ENCODE results near the gene L3MBTL1. TPM values are rescaled to one million over a fixed set of nuclear protein-coding genes. Genes with fewer than 3 reads are reported as not detected.

L3MBTL1 gene
- total and polyA plus RNA-seq, 2 of the 4 experiments (the other 2 are of a cell fraction) = 2.2 to 4.5 TPM

- H3K4me1 ChIP-seq (ENCODE audit: control insufficient read depth, insufficient read depth, low read length) = 0 out of 2 replicates have a peak, but pooled peaks cover 4% of the 10 kb centered on the region
- peak overlapping the region; percentile 91 for H2AK9ac ChIP-seq (replicated peaks; ENCODE audit: low read depth, low read length, poor library complexity)
- H2AK5ac ChIP-seq (ENCODE audit: low read depth, low read length) = no peak overlapping the region
- in situ Hi-C loops (cut with MboI; ENCODE audit: low sequenced_read_pairs) = no loop called here
- peak overlapping the region; percentile 96 for H2AFZ ChIP-seq (replicated peaks; ENCODE audit: low read length, poor library complexity)
- POLR2A ChIA-PET (ENCODE audit: unreplicated experiment) = interaction anchor here (0.9 kb wide), 1 partner anchor 11 kb away, joined by 3 read pairs; no protein-coding TSS in a partner anchor
- H4K20me1 ChIP-seq (ENCODE audit: insufficient read depth, low read length) = no peaks in the 10 kb centered on the region
- dilution Hi-C loops (cut with HindIII; ENCODE audit: low sequenced_read_pairs, unreplicated experiment) = no loop called here
- BruUV-seq (replicated peaks) = no TSS peak
- CTCF ChIA-PET = interaction anchor here (0.8 kb wide), 1 partner anchor 17 kb away, joined by 3 read pairs; no protein-coding TSS in a partner anchor
- H2BK15ac ChIP-seq (ENCODE audit: low read depth, low read length) = no peak overlapping the region
- peak overlapping the region; percentile 31 to 76; a peak in 2 of 4 replicates for H4K8ac ChIP-seq (ENCODE audit: low read depth in 2 of 2, low read length in 2 of 2)
- H3K14ac ChIP-seq (replicated peaks; ENCODE audit: low read depth, low read length) = peak overlapping the region; percentile 55; the same call in 1 of the 2 replicates
- H3K4me3 ChIP-seq (ENCODE audit: insufficient read depth, low read depth, low read length) = peak overlapping the region; percentile 92
- peak overlapping the region; percentile 65; the same call in 1 of the 2 replicates for H3K9ac ChIP-seq (ENCODE audit: low read depth, low read length)
- intact Hi-C loops (cut with micrococcal nuclease) = loop anchor here (2.0 kb wide), 1 partner anchor 55 kb away; no protein-coding TSS in a partner anchor
- 0 out of 2 replicates have a peak overlapping the region, but pooled peaks have one; percentile 11 for H3K23ac ChIP-seq (ENCODE audit: low read depth, low read length)
- peak overlapping the region; percentile 91 for H3K4me2 ChIP-seq (ENCODE audit: low read depth, low read length)
- H4K5ac ChIP-seq (ENCODE audit: low read depth, low read length) = no peak overlapping the region
- H3K36me3 ChIP-seq (ENCODE audit: control insufficient read depth, insufficient read depth, low read length) = no peaks in the 10 kb centered on the region
- H3K27me3 ChIP-seq (ENCODE audit: control insufficient read depth, insufficient read depth, low read length) = no peaks in the 10 kb centered on the region
- no peak overlapping the region for H2BK20ac ChIP-seq (ENCODE audit: low read depth, low read length)
- H3K4ac ChIP-seq (ENCODE audit: low read depth, low read length) = peak overlapping the region; percentile 35
- 28% methylated on average over 14 of the region's 39 CpGs; no CpG with 5 or more reads in 1 of the 2 experiments for WGBS, 2 experiments (ENCODE audit: extremely low coverage in 2 of 2, insufficient read length in 1 of 2)
- H3K9me1 ChIP-seq (ENCODE audit: insufficient read depth, low read length) = peaks cover 5% of the 10 kb centered on the region
- no peak overlapping the region for H2BK120ac ChIP-seq (ENCODE audit: low read depth, low read length)
- TF ChIP-seq MAZ (IDR thresholded peaks at IDR 0.05; ENCODE audit: borderline replicate concordance, low read depth, low read length) = peak; percentile 53; the same call in 1 of the 2 replicates
- no peak for TF ChIP-seq MAFK (IDR thresholded peaks at IDR 0.05; ENCODE audit: low read depth, low read length)
- no peak for TF ChIP-seq MXI1 (IDR thresholded peaks at IDR 0.05; ENCODE audit: borderline replicate concordance, low read depth, low read length)
- TF ChIP-seq, protein P1, sequence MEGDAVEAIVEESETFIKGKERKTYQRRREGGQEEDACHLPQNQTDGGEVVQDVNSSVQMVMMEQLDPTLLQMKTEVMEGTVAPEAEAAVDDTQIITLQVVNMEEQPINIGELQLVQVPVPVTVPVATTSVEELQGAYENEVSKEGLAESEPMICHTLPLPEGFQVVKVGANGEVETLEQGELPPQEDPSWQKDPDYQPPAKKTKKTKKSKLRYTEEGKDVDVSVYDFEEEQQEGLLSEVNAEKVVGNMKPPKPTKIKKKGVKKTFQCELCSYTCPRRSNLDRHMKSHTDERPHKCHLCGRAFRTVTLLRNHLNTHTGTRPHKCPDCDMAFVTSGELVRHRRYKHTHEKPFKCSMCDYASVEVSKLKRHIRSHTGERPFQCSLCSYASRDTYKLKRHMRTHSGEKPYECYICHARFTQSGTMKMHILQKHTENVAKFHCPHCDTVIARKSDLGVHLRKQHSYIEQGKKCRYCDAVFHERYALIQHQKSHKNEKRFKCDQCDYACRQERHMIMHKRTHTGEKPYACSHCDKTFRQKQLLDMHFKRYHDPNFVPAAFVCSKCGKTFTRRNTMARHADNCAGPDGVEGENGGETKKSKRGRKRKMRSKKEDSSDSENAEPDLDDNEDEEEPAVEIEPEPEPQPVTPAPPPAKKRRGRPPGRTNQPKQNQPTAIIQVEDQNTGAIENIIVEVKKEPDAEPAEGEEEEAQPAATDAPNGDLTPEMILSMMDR (conservative IDR thresholded peaks at IDR 0.05; ENCODE audit: low read depth, low read length) = peak; percentile 31; the same call in 1 of the 2 replicates
- no peak overlapping the region for H3K56ac ChIP-seq (ENCODE audit: extremely low read depth, insufficient read depth, low read length)
- no peaks in the 10 kb centered on the region for H3K9me3 ChIP-seq (ENCODE audit: control insufficient read depth, insufficient read depth, low read length)
- DNase-seq = peak; percentile 98
- peak overlapping the region; percentile 56 for H2BK5ac ChIP-seq (ENCODE audit: low read depth, low read length, poor library complexity, severe bottlenecking)
- ATAC-seq (ENCODE audit: low read depth) = peak; percentile 94
- no peak overlapping the region for H3K18ac ChIP-seq (ENCODE audit: low read depth, low read length)
- peak overlapping the region; percentile 52 for H3K27ac ChIP-seq (ENCODE audit: insufficient read depth, low read length)
- H3K79me1 ChIP-seq (ENCODE audit: low read depth in 1 of 2, low read length in 2 of 2) = peaks cover 0 to 9% of the 10 kb centered on the region in 2 experiments; a peak in 2 of 4 replicates
- H4K91ac ChIP-seq (ENCODE audit: insufficient read depth, low read depth, low read length) = peak overlapping the region; percentile 47; the same call in 1 of the 2 replicates
These were observed 6.6 kb downstream of the L3MBTL1 start for GRCh38 chr20:43513931-43514647.

All from IMR-90 (cell line).